Nephron (organoid): Measurements from ENCODE around the gene ATG2A.
"Not testable (repeated sequence)": the region's sequence is repeated elsewhere in the genome, so short reads cannot be mapped to it uniquely, and the experiment has no call there.

Experiments
- H3K27ac Mint-ChIP-seq, 3 experiments: 2 replicates each; pipeline ENCODE4 v1.8.0; 2020; ENCODE audit warnings: mixed read lengths in 3 of 3, mild to moderate bottlenecking in 2 of 3, moderate library complexity in 1 of 3
- H3K27me3 Mint-ChIP-seq: 2 replicates; pipeline ENCODE4 v1.8.0; 2021; ENCODE audit warnings: low read depth, mild to moderate bottlenecking, moderate library complexity, mixed read lengths
- H3K36me3 Mint-ChIP-seq: 2 replicates; pipeline ENCODE4 v1.8.0; 2020; ENCODE audit warnings: low read depth, mixed read lengths
- H3K4me1 Mint-ChIP-seq: 2 replicates; pipeline ENCODE4 v1.8.0; 2020; ENCODE audit warnings: mixed read lengths
- H3K4me3 Mint-ChIP-seq, 3 experiments: 2 replicates each; pipeline ENCODE4 v1.8.0; 2020; ENCODE audit warnings: mild to moderate bottlenecking in 3 of 3, mixed read lengths in 3 of 3, moderate library complexity in 2 of 3
- H3K9me3 Mint-ChIP-seq: 2 replicates; pipeline ENCODE4 v1.8.0; 2020; ENCODE audit warnings: mixed read lengths
- CTCF ChIP-seq, 3 experiments: fragments of 200-600 bp; sonication (generic); IDR thresholded peaks; one replicate each; pipeline ENCODE4 v1.5.0; 2021; ENCODE audit warnings: antibody characterized with exemption in 3 of 3; ENCODE audit not compliant: unreplicated experiment in 3 of 3

Gene ATG2A

GRCh38 chr11:64850979-64851567 lies 65.9 kb downstream of the ATG2A start:
- no peak for TF ChIP-seq CTCF (IDR thresholded peaks at IDR 0.05; ENCODE audit: unreplicated experiment in 3 of 3)
- Mint-ChIP-seq H3K27ac (peak overlapping the region in 1 of 3 experiments; percentile 51), H3K36me3 (peaks cover 12% of the 10 kb centered on the region), H3K27me3 (peaks cover 1% of the 10 kb centered on the region), H3K4me3 (no peak overlapping the region), H3K9me3 (no peaks in the 10 kb centered on the region), H3K4me1 (peaks cover 13% of the 10 kb centered on the region)

DNA sequence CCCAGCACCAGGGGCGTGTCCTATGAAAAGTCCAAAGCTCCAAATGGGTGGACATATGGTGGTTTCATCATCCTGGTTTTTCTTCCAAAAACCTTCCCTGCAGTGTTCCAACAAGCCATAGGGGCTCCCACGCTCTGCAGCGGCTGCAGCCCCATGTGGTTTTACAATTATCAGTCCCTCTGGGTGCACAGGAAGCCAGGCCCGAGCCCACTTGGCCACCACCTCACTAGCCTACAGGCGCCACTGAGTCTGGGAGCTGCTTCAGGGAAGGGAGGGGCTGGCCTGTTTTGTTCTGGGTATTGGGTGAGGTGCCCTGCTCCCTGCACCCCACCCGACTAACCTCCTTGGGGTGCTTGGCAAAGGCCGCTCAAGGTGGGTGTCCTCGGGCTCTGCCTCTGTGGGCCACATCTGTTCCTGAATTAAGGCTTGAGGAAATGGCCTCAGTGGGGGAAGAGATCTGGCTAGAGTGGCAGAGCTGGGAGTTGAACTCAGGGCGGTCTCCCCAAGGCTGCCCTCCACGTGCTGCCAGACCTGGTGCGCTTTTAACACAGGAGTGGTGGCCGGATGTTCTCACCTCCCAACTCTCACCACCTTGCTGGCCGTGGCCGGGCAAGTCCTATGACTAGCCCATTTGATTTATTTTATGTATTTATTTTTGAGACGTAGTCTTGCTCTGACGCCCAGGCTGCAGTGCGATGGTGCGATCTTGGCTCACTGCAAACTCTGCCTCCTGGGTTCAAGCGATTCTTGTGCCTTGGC lies 67.2 kb downstream of the ATG2A start:
- Mint-ChIP-seq H3K27me3 (peaks cover 8% of the 10 kb centered on the region), H3K36me3 (peaks cover 3% of the 10 kb centered on the region), H3K4me3 (no peak overlapping the region), H3K27ac (no peak overlapping the region), H3K4me1 (peaks cover 4% of the 10 kb centered on the region), H3K9me3 (no peaks in the 10 kb centered on the region)
- no peak for TF ChIP-seq CTCF (IDR thresholded peaks at IDR 0.05; ENCODE audit: unreplicated experiment in 3 of 3)

GRCh38 chr11:64848826-64849597 lies 68.0 kb downstream of the ATG2A start:
- TF ChIP-seq CTCF (IDR thresholded peaks at IDR 0.05; ENCODE audit: unreplicated experiment in 3 of 3): peak in 1 of 3 experiments; percentile 8
- H3K27ac Mint-ChIP-seq: no peak overlapping the region
- H3K9me3 Mint-ChIP-seq: no peaks in the 10 kb centered on the region
- H3K4me3 Mint-ChIP-seq: no peak overlapping the region
- H3K27me3 Mint-ChIP-seq: peaks cover 10% of the 10 kb centered on the region
- H3K4me1 Mint-ChIP-seq: peaks cover 5% of the 10 kb centered on the region
- no peaks in the 10 kb centered on the region for H3K36me3 Mint-ChIP-seq

DNA sequence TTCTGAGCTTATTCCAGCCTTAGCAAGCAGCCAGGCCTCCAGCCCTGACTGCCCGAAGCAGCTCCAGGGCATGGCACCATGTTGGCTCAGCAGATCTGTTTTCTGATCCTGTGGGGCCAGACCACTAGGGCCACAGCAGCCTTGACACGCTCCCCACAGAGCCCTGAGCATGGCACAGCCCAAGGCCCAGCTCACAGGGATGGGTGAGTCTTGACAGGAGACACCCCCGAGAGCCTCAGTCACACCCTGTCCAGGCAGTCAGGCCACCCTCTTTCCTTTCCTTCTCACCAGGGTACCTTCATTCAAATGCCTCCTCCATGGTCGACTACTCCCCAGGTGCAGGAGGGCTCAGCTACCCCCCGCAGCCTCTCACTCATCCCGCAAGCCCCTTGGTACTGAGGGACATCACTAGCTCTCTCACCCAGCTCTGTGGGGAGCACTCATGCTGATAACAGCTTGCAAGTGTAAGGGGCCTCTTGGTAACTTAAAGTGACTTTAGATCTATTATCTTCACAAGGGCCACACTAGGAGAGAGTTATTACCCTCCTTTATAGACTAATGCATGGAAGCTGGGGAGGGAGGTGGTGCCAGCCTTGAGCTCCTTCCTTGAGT lies 68.7 kb downstream of the ATG2A start:
- TF ChIP-seq CTCF (IDR thresholded peaks at IDR 0.05; ENCODE audit: unreplicated experiment in 3 of 3): no peak
- H3K9me3 Mint-ChIP-seq: no peaks in the 10 kb centered on the region
- H3K27ac Mint-ChIP-seq: no peak overlapping the region
- no peaks in the 10 kb centered on the region for H3K36me3 Mint-ChIP-seq
- peaks cover 16% of the 10 kb centered on the region for H3K27me3 Mint-ChIP-seq
- H3K4me1 Mint-ChIP-seq: peaks cover 8% of the 10 kb centered on the region
- peak overlapping the region in 1 of 3 experiments; percentile 58 for H3K4me3 Mint-ChIP-seq

- peak overlapping the region; percentile 26 to 32 (median 31) for H3K4me3 Mint-ChIP-seq
- peak overlapping the region; percentile 33 to 69 (median 33) for H3K27ac Mint-ChIP-seq
- peaks cover 12% of the 10 kb centered on the region for H3K4me1 Mint-ChIP-seq
- H3K9me3 Mint-ChIP-seq: no peaks in the 10 kb centered on the region
- H3K36me3 Mint-ChIP-seq: no peaks in the 10 kb centered on the region
- peaks cover 16% of the 10 kb centered on the region for H3K27me3 Mint-ChIP-seq
- TF ChIP-seq CTCF (IDR thresholded peaks at IDR 0.05; ENCODE audit: unreplicated experiment in 3 of 3): peak; percentile 98 to 99 (median 99)
Measured at GRCh38 chr11:64846998-64847666, 69.9 kb downstream of the ATG2A start.

DNA sequence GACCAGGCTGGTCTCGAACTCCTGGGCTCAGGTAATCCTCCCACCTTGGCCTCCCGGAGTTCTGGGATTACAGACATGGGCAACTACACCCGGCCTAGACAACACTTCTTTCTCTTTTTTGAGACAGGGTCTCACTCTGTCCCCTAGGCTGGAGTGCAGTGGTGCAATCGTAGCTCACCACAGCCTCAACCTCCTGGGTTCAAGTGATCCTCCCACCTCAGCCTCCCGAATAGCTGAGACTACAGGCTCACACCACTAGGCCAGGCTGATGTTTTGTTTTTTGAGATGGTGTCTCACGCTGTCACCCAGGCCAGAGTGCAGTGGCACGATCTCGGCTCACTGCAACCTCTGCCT lies 71.3 kb downstream of the ATG2A start:
- H3K36me3 Mint-ChIP-seq, H3K4me1 Mint-ChIP-seq, H3K9me3 Mint-ChIP-seq, H3K27ac Mint-ChIP-seq: not testable (repeated sequence)
- Mint-ChIP-seq H3K4me3 (peak overlapping the region; percentile 62 to 76 (median 74)), H3K27me3 (peaks cover 16% of the 10 kb centered on the region)
